ENCODE data around the gene DBH. TPM values are rescaled to one million over a fixed set of nuclear protein-coding genes. Genes with fewer than 3 reads are reported as not detected.

The DBH gene
- total and polyA plus RNA-seq, 2 of the 13 experiments (the other 11 are each of a cell fraction or from before 2014, with no cell fraction given) = not detected

DNA sequence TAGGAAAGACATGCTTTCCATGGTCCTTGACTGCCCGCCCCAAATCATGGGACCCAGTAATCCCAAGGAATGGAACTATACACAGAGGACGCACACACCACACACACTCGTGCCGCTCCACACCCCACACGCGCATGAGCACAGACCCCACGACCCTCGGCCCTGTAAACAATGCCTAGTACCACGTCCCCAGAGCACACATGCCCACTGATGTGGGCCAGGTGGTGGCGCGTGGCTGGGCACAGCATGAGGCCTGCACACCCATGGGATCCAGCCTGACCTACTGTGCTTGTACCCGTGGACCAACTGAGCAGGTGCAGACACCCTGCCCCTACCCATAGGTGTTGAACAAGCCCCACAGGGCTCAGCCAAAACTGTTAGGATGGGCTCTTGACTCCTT is 739 bp downstream of the DBH start:
- in situ Hi-C loops (cut with HindIII; ENCODE audit: extremely low pct_ligation_motif_present, low pct_unique_long_range_greater_than_20kb) = no loop called here
- H3K27me3 ChIP-seq (ENCODE audit: control insufficient read depth in 1 of 2, insufficient read depth in 2 of 2, low read length in 2 of 2) = peaks cover 28 to 96% of the 10 kb centered on the region in 2 experiments
- no peaks in the 10 kb centered on the region for H3K79me2 ChIP-seq (ENCODE audit: insufficient read depth, low read length)
- ChIA-PET CTCF (ENCODE audit: low intra/inter-chr PET ratio, low total read pairs) (no interaction called here), POLR2A (no interaction called here)
- no peaks in the 10 kb centered on the region for H3K4me1 ChIP-seq (ENCODE audit: insufficient read depth, low read length)
- no peak overlapping the region for H2AFZ ChIP-seq (ENCODE audit: low read length)
- peaks cover 6% of the 10 kb centered on the region; the same call in 1 of the 2 replicates for H4K20me1 ChIP-seq (ENCODE audit: insufficient read depth, low read length)
- FAIRE-seq = no peak
- no TSS peak for BruUV-seq (replicated peaks)
- DNase-seq (ENCODE audit: low spot score) = no peak
- WGBS (ENCODE audit: low lambda C conversion rate) = 34% methylated on average over 7 of the region's 12 CpGs
- H3K4me3 ChIP-seq (replicated peaks in 1 of 3; ENCODE audit: insufficient read depth in 1 of 3, low read depth in 2 of 3, low read length in 3 of 3) = no peak overlapping the region
- TF ChIP-seq, protein P1, sequence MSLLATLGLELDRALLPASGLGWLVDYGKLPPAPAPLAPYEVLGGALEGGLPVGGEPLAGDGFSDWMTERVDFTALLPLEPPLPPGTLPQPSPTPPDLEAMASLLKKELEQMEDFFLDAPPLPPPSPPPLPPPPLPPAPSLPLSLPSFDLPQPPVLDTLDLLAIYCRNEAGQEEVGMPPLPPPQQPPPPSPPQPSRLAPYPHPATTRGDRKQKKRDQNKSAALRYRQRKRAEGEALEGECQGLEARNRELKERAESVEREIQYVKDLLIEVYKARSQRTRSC (CRISPR knock-in tag; IDR thresholded peaks at IDR 0.05; ENCODE audit: low read depth) = no peak
- TF ChIP-seq ZNF782 (CRISPR knock-in tag; IDR thresholded peaks at IDR 0.05; ENCODE audit: borderline replicate concordance) = no peak
- TF ChIP-seq, protein P2, sequence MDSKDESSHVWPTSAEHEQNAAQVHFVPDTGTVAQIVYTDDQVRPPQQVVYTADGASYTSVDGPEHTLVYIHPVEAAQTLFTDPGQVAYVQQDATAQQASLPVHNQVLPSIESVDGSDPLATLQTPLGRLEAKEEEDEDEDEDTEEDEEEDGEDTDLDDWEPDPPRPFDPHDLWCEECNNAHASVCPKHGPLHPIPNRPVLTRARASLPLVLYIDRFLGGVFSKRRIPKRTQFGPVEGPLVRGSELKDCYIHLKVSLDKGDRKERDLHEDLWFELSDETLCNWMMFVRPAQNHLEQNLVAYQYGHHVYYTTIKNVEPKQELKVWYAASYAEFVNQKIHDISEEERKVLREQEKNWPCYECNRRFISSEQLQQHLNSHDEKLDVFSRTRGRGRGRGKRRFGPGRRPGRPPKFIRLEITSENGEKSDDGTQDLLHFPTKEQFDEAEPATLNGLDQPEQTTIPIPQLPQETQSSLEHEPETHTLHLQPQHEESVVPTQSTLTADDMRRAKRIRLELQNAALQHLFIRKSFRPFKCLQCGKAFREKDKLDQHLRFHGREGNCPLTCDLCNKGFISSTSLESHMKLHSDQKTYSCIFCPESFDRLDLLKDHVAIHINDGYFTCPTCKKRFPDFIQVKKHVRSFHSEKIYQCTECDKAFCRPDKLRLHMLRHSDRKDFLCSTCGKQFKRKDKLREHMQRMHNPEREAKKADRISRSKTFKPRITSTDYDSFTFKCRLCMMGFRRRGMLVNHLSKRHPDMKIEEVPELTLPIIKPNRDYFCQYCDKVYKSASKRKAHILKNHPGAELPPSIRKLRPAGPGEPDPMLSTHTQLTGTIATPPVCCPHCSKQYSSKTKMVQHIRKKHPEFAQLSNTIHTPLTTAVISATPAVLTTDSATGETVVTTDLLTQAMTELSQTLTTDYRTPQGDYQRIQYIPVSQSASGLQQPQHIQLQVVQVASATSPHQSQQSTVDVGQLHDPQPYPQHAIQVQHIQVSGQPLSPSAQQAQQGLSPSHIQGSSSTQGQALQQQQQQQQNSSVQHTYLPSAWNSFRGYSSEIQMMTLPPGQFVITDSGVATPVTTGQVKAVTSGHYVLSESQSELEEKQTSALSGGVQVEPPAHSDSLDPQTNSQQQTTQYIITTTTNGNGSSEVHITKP (CRISPR knock-in tag; IDR thresholded peaks at IDR 0.05; ENCODE audit: low read depth) = no peak
- TF ChIP-seq, protein P3, sequence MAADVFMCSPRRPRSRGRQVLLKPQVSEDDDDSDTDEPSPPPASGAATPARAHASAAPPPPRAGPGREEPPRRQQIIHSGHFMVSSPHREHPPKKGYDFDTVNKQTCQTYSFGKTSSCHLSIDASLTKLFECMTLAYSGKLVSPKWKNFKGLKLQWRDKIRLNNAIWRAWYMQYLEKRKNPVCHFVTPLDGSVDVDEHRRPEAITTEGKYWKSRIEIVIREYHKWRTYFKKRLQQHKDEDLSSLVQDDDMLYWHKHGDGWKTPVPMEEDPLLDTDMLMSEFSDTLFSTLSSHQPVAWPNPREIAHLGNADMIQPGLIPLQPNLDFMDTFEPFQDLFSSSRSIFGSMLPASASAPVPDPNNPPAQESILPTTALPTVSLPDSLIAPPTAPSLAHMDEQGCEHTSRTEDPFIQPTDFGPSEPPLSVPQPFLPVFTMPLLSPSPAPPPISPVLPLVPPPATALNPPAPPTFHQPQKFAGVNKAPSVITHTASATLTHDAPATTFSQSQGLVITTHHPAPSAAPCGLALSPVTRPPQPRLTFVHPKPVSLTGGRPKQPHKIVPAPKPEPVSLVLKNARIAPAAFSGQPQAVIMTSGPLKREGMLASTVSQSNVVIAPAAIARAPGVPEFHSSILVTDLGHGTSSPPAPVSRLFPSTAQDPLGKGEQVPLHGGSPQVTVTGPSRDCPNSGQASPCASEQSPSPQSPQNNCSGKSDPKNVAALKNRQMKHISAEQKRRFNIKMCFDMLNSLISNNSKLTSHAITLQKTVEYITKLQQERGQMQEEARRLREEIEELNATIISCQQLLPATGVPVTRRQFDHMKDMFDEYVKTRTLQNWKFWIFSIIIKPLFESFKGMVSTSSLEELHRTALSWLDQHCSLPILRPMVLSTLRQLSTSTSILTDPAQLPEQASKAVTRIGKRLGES (CRISPR knock-in tag; IDR thresholded peaks at IDR 0.05; ENCODE audit: borderline replicate concordance) = no peak
- no peak for TF ChIP-seq FOXJ3 (CRISPR knock-in tag; IDR thresholded peaks at IDR 0.05; ENCODE audit: borderline replicate concordance)
- H3K4me2 ChIP-seq (ENCODE audit: low read depth, low read length) = no peak overlapping the region
- no peaks in the 10 kb centered on the region for H3K36me3 ChIP-seq (replicated peaks in 1 of 2; ENCODE audit: control insufficient read depth in 1 of 2, insufficient read depth in 2 of 2, low read length in 2 of 2)
- intact Hi-C loops (cut with micrococcal nuclease; ENCODE audit: unreplicated experiment) = no loop called here
- H3K9me3 ChIP-seq (ENCODE audit: low read length) = no peaks in the 10 kb centered on the region
- H3K9ac ChIP-seq (ENCODE audit: insufficient read depth, low read depth, low read length) = no peak overlapping the region
- ATAC-seq = no peak
- no peak overlapping the region for H3K27ac ChIP-seq (ENCODE audit: extremely low read length, insufficient read depth, low read length)

Data from HepG2 (cell line).